Measurements from ENCODE around the gene TMED8.

DNA sequence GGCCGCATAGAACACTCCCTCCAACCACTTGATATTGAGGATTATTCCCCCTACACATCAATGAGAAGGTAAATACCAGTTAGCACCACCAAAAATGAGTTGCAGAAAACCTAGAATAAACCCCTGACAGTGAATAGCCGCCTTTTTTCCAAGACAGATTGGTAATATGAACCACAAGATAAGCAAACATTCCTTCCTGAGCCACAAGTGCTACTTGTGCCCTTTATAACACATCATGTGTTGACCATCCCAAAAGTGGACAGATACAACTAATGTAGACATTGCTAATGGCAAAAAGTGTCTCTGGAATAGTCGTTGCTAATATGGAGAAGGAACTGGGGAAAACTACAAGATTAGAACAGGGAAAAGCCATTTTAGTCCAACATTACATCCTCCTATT is 29.2 kb upstream of the TMED8 start:
- TF ChIP-seq CTCF (IDR thresholded peaks at IDR 0.05; ENCODE audit: borderline replicate concordance, extremely low read depth, low read length, poor library complexity, severe bottlenecking) (no peak), EZH2 (IDR thresholded peaks at IDR 0.05; ENCODE audit: borderline replicate concordance, low read depth, low read length, severe bottlenecking) (no peak)

Measured in DND-41 (cell line).